GM23248 (cell line): ENCODE measurements around the gene OR13F1.

Experiments
- EZH2 ChIP-seq: fragments of 200-600 bp; sonication (generic); IDR thresholded peaks from 2 replicates; pipeline ENCODE4 v1.6.1; 2018; ENCODE audit warnings: antibody characterized with exemption, mild to moderate bottlenecking; ENCODE audit not compliant: insufficient read depth, poor library complexity, severe bottlenecking
- EZH2phosphoT487 ChIP-seq: fragments of 200-600 bp; sonication (generic); IDR thresholded peaks from 2 replicates; pipeline ENCODE4 v1.6.1; 2018; ENCODE audit warnings: antibody characterized with exemption, moderate library complexity, mild to moderate bottlenecking, low read depth; ENCODE audit not compliant: insufficient read depth

- no peak for TF ChIP-seq EZH2
- no peak for TF ChIP-seq EZH2phosphoT487
Measured at GRCh38 chr9:104506565-104506964, 2.5 kb downstream of the OR13F1 start.
